ENCODE results near the gene DCTN2. TPM values are rescaled to one million over a fixed set of nuclear protein-coding genes. Genes with fewer than 3 reads are reported as not detected.
A peak's percentile ranks its signal among the peaks of the same experiment; 100 is the strongest.

Gene DCTN2
- total and polyA plus RNA-seq, 2 donors (not counting 3 experiments of a cell fraction or from before 2014, with no cell fraction given), result 146 to 161 TPM

DNA sequence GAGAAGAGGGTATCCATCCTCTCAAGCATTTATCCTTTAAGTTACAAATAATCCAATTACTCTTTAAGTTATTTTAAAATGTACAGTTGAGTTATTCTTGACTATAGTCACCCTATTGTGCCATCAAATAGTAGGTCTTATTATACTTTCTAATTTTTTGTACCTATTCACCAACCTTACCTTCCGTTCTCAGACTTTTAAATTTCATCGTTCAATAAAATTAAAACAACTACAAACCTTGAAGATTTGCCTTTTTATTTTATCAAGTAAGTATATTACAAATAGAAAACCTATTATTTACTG, 972 bp upstream of the DCTN2 start:
- H3K27ac ChIP-seq (ENCODE audit: insufficient read depth, low read depth, low read length), result no peak overlapping the region
- BruUV-seq (replicated peaks), result no TSS peak
- CTCF ChIA-PET, result no interaction called here

GRCh38 chr12:57547288-57548012, 458 bp upstream of the DCTN2 start:
- Histone ChIP-seq H3K9me3 (replicated peaks; ENCODE audit: control insufficient read depth, insufficient read depth, low read length) (no peaks in the 10 kb centered on the region), H3K4me1 (ENCODE audit: control insufficient read depth, extremely low read depth, insufficient read depth, low read length) (peaks cover 18% of the 10 kb centered on the region), H4K20me1 (replicated peaks; ENCODE audit: control insufficient read depth, extremely low read depth, insufficient read depth, low read length) (no peaks in the 10 kb centered on the region), H3K4me3 (replicated peaks in 1 of 3; ENCODE audit: insufficient read depth in 1 of 3, low read depth in 1 of 3, low read length in 3 of 3) (no peak overlapping the region), H3K9ac (replicated peaks; ENCODE audit: extremely low read depth, insufficient read depth, low read length) (peak overlapping the region; percentile 96), H3K4me2 (ENCODE audit: insufficient read depth, low read length) (peak overlapping the region; percentile 80), H3K79me2 (ENCODE audit: control insufficient read depth, insufficient read depth, low read length) (peaks cover 25% of the 10 kb centered on the region), H3K27me3 (ENCODE audit: control insufficient read depth in 2 of 2, insufficient read depth in 2 of 2, low read length in 2 of 2) (peaks cover 31 to 41% of the 10 kb centered on the region in 2 experiments), H3K36me3 (ENCODE audit: control insufficient read depth in 2 of 2, extremely low read depth in 1 of 2, insufficient read depth in 2 of 2, low read length in 2 of 2) (no peaks in the 10 kb centered on the region), H2AFZ (ENCODE audit: low read depth, low read length) (peak overlapping the region; percentile 49), H3K9me1 (replicated peaks; ENCODE audit: control insufficient read depth, extremely low read depth, insufficient read depth, low read length) (no peaks in the 10 kb centered on the region), H3K27ac (ENCODE audit: insufficient read depth, low read depth, low read length) (no peak overlapping the region)
- FAIRE-seq (peak; percentile 100), DNase-seq (ENCODE audit: low read depth, low spot score) (no peak)
- TSS peak; percentile 16 for BruUV-seq (replicated peaks)
- dilution Hi-C loops (cut with MboI; ENCODE audit: extremely low pct_ligation_motif_present, low sequenced_read_pairs), result no loop called here
- intact Hi-C loops (cut with micrococcal nuclease), result loop anchor here (1.0 to 5.0 kb wide), 3 partner anchors 27 to 145 kb away; partner anchors contain the start of genes DDIT3, MARS1 and OS9
- TF ChIP-seq EZH2 (IDR thresholded peaks at IDR 0.05; ENCODE audit: borderline replicate concordance, low read depth, low read length, severe bottlenecking), result no peak
- peak; percentile 53 for TF ChIP-seq JUN (IDR thresholded peaks at IDR 0.05; ENCODE audit: borderline replicate concordance, insufficient read depth, insufficient read length, low read depth)
- CTCF ChIA-PET, result interaction anchor here (1.1 to 2.2 kb wide), 3 partner anchors 23 to 36 kb away, joined by 3 to 12 read pairs (median 6); no protein-coding TSS in a partner anchor
- POLR2A ChIA-PET, result no interaction called here

More for the DNA sequence above, 972 bp upstream of the DCTN2 start:
- H3K4me2 ChIP-seq (ENCODE audit: insufficient read depth, low read length), result no peak overlapping the region
- dilution Hi-C loops (cut with MboI; ENCODE audit: extremely low pct_ligation_motif_present, low sequenced_read_pairs) (no loop called here), intact Hi-C loops (cut with micrococcal nuclease) (loop anchor here (5.0 kb wide), 1 partner anchor 144 kb away; the partner anchor contains the start of gene OS9)
- H3K79me2 ChIP-seq (ENCODE audit: control insufficient read depth, insufficient read depth, low read length), result peaks cover 25% of the 10 kb centered on the region
- TF ChIP-seq POLR2A (IDR thresholded peaks at IDR 0.05; ENCODE audit: low read depth, low read length), result no peak
- TF ChIP-seq GATA2 (IDR thresholded peaks at IDR 0.05; ENCODE audit: insufficient read depth, insufficient read length, low read depth, low read length), result no peak
- no peak for TF ChIP-seq JUN (IDR thresholded peaks at IDR 0.05; ENCODE audit: borderline replicate concordance, insufficient read depth, insufficient read length, low read depth)
- no peak for TF ChIP-seq POLR2AphosphoS5 (IDR thresholded peaks at IDR 0.05; ENCODE audit: insufficient read depth, low read depth, low read length)
- TF ChIP-seq, protein P1, sequence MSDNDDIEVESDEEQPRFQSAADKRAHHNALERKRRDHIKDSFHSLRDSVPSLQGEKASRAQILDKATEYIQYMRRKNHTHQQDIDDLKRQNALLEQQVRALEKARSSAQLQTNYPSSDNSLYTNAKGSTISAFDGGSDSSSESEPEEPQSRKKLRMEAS (IDR thresholded peaks at IDR 0.05; ENCODE audit: insufficient read depth, insufficient read length), result no peak
- DNase-seq (ENCODE audit: low read depth, low spot score), result no peak
- H3K9me3 ChIP-seq (replicated peaks; ENCODE audit: control insufficient read depth, insufficient read depth, low read length), result no peaks in the 10 kb centered on the region
- H3K27me3 ChIP-seq (ENCODE audit: control insufficient read depth in 2 of 2, insufficient read depth in 2 of 2, low read length in 2 of 2), result peaks cover 34 to 44% of the 10 kb centered on the region in 2 experiments
- H3K9me1 ChIP-seq (replicated peaks; ENCODE audit: control insufficient read depth, extremely low read depth, insufficient read depth, low read length), result no peaks in the 10 kb centered on the region
- H3K4me3 ChIP-seq (replicated peaks in 1 of 3; ENCODE audit: insufficient read depth in 1 of 3, low read depth in 1 of 3, low read length in 3 of 3), result no peak overlapping the region
- no peaks in the 10 kb centered on the region for H4K20me1 ChIP-seq (replicated peaks; ENCODE audit: control insufficient read depth, extremely low read depth, insufficient read depth, low read length)
- POLR2A ChIA-PET, result no interaction called here
- no peak overlapping the region for H3K9ac ChIP-seq (replicated peaks; ENCODE audit: extremely low read depth, insufficient read depth, low read length)
- H3K4me1 ChIP-seq (ENCODE audit: control insufficient read depth, extremely low read depth, insufficient read depth, low read length), result peaks cover 18% of the 10 kb centered on the region
- H2AFZ ChIP-seq (ENCODE audit: low read depth, low read length), result no peak overlapping the region
- no peak for FAIRE-seq
- no peaks in the 10 kb centered on the region for H3K36me3 ChIP-seq (ENCODE audit: control insufficient read depth in 2 of 2, extremely low read depth in 1 of 2, insufficient read depth in 2 of 2, low read length in 2 of 2)

Data from endothelial cell of umbilical vein (primary cell).